Spleen (tissue), 11 donors: ENCODE results near the gene KCNQ5. TPM values are rescaled to one million over a fixed set of nuclear protein-coding genes. Genes with fewer than 3 reads are reported as not detected.

ENCODE experiments used
- DNase-seq: peaks from one replicate; pipeline ENCODE4 v3.0.0-alpha.2; 2020
- H3K27ac ChIP-seq, 8 donors: fragments of 200-600 bp; sonication (generic) in 7 of 8; 1 replicate in 4 of 8; 2 replicates in 4 of 8; pipeline versions ENCODE4 v1.5.0 to v1.8.0; 2016 to 2021; ENCODE audit warnings: inconsistent platforms in 4 of 8, mild to moderate bottlenecking in 4 of 8, moderate library complexity in 1 of 8
- H3K27me3 ChIP-seq, 7 donors: fragments of 200-600 bp; sonication (generic) in 6 of 7; replicated peaks in 1 of 7; 1 replicate in 4 of 7; 2 replicates in 3 of 7; pipeline versions ENCODE4 v1.5.0 to v1.8.0; 2016 to 2021; ENCODE audit warnings: inconsistent platforms in 3 of 7, mild to moderate bottlenecking in 1 of 7
- H3K36me3 ChIP-seq, 6 donors: fragments of 200-600 bp; sonication (generic) in 5 of 6; 1 replicate in 4 of 6; 2 replicates in 2 of 6; pipeline versions ENCODE4 v1.5.0 to v1.8.0; 2016 to 2021; ENCODE audit warnings: inconsistent platforms in 2 of 6
- H3K4me1 ChIP-seq, 6 donors: fragments of 200-600 bp; sonication (generic) in 5 of 6; 1 replicate in 3 of 6; 2 replicates in 3 of 6; pipeline versions ENCODE4 v1.5.0 to v1.8.0; 2016 to 2021; ENCODE audit warnings: inconsistent platforms in 3 of 6
- H3K4me3 ChIP-seq, 8 donors: fragments of 200-600 bp; sonication (generic) in 7 of 8; 1 replicate in 4 of 8; 2 replicates in 4 of 8; pipeline versions ENCODE4 v1.5.0 to v1.8.0; 2016 to 2021; ENCODE audit warnings: inconsistent platforms in 4 of 8, mild to moderate bottlenecking in 4 of 8, moderate library complexity in 2 of 8
- H3K9me3 ChIP-seq, 8 donors: fragments of 200-600 bp; sonication (generic) in 7 of 8; 1 replicate in 4 of 8; 2 replicates in 4 of 8; pipeline versions ENCODE4 v1.5.0 to v1.8.0; 2016 to 2021; ENCODE audit warnings: inconsistent platforms in 4 of 8
- POLR2A ChIP-seq, 3 donors: fragments of 450-650 bp; IDR thresholded peaks; one replicate each; pipeline ENCODE4 v1.5.1; 2017; ENCODE audit warnings: antibody characterized with exemption in 3 of 3, mild to moderate bottlenecking in 1 of 3
- POLR2AphosphoS5 ChIP-seq, 3 donors: sonication (generic); formaldehyde crosslinking; IDR thresholded peaks; one replicate each; pipeline ENCODE4 v1.5.1; 2017; ENCODE audit warnings: antibody characterized with exemption in 3 of 3
- WGBS, 5 donors: extraction: QIAGEN DNeasy Blood & Tissue Kit in 3 of 5; methylation state at CpG; one replicate each; pipeline versions ENCODE4 v1.1.5 to v1.1.7; 2013 to 2018; 5-methylcytosine and 5-hydroxymethylcytosine counted together
- intact Hi-C: fragments of 100-400 bp; cut with DNase I; formaldehyde crosslinking; loops from one replicate; pipeline ENCODE4 v1.15.0; 2023; ENCODE audit warnings: low total_unique reads
- microRNA-seq, 3 donors: library from miRNA; unstranded; fragments of <30 nt; microRNA quantifications; one replicate each; pipeline versions ENCODE4 to v1.1.0, GENCODE V29; 2019 to 2020
- polyA plus RNA-seq, 3 donors: library from polyadenylated mRNA; stranded (reverse); fragments of 200-250 nt; gene quantifications; one replicate each; pipeline ENCODE4 v1.2.1, GENCODE V29; 2013
- small RNA-seq, 4 donors: library from RNA; depleted of rRNA; stranded (forward); fragments of <200 nt; gene quantifications; one replicate each; pipeline ENCODE3, GENCODE V24; 2016
- total RNA-seq, 7 donors: library from RNA; depleted of rRNA in 3 of 7; stranded (reverse); fragments of >200 nt in 3 of 7; fragmentation: NEBNext Ultra II Directional in 4 of 7; extraction: Animal tissue kit (Norgen Biotek cat#: 25700) in 4 of 7; gene quantifications; one replicate each; pipeline versions ENCODE4 v1.1.0 to v1.2.1, GENCODE V29; 2016 to 2021
- TF ChIP-seq, protein P1 (sequence below), 11 experiments: fragments of 200-600 bp in 7 of 11; fragments of 450-650 bp in 4 of 11; sonication (generic) in 4 of 11; IDR thresholded peaks in 8 of 11; conservative IDR thresholded peaks in 3 of 11; 1 replicate in 7 of 11; 2 replicates in 4 of 11; pipeline versions ENCODE4 v1.4.0 to v1.8.0; 2016 to 2021; ENCODE audit warnings: antibody characterized with exemption in 11 of 11, inconsistent platforms in 4 of 11, mild to moderate bottlenecking in 1 of 11
- donor health status: healthy with polysubstance abuse.
- donor health status: DM: no; HTN: no; CAD: no; lungs with moderate emphysema.
- donor health status: DM: no; HTN: no; CAD: no.
- donor health status: Bipolar disorder and iron deficiency.
- donor health status: healthy.
- donor health status: DM: no; HTN: no; CAD: no.
- donor health status: DM: yes; HTN: yes; CAD: no.

KCNQ5 gene
- total and polyA plus RNA-seq, 10 donors, result 1.3 to 8.7 (median 4.4) TPM

DNA sequence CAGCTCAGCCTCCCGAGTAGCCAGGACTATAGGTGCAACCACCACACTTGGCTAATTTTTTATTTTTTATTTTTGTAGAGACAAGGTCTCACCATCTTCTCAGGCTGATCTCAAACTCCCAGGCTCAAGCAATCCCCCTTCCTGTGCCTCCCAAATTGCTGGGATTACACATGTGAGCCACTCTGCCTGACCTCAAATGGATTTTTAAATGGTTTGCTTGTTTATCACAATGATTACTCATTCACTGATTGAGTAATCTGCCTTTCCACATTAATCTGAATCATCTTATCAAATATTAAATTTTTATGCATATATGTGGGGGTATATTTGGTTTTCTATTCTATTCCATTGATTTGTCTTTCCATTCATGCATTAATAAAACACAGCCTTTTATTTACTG, 612.9 kb downstream of the KCNQ5 start:
- no peak for DNase-seq
- intact Hi-C loops, result no loop called here

DNA sequence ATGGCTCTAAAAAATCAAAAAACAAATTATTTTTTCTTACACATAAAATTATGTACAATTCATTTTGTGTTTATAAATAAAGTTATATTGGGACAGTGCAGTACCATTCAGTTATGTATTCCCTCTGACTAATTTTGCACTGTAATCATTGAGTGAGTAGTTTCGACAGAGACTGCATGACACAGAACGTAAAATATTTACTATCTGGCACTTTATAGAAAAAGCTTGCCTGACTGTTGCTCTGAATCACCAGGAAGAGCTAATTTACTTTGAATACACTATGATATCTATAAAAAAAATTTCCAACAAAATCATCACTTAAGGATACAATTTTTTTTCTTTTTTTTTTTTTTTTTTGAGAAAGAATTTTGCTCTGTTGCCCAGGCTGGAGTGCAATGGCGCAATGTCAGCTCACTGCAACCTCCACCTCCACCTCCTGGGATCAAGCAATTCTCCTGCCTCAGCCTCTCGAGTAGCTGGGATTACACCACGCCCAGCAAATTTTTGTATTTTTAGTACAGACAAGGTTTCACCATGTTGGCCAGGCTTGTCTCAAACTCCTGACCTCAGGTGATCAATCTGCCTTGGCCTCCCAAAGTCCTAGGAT, 614.4 kb downstream of the KCNQ5 start:
- TF ChIP-seq, protein P1, sequence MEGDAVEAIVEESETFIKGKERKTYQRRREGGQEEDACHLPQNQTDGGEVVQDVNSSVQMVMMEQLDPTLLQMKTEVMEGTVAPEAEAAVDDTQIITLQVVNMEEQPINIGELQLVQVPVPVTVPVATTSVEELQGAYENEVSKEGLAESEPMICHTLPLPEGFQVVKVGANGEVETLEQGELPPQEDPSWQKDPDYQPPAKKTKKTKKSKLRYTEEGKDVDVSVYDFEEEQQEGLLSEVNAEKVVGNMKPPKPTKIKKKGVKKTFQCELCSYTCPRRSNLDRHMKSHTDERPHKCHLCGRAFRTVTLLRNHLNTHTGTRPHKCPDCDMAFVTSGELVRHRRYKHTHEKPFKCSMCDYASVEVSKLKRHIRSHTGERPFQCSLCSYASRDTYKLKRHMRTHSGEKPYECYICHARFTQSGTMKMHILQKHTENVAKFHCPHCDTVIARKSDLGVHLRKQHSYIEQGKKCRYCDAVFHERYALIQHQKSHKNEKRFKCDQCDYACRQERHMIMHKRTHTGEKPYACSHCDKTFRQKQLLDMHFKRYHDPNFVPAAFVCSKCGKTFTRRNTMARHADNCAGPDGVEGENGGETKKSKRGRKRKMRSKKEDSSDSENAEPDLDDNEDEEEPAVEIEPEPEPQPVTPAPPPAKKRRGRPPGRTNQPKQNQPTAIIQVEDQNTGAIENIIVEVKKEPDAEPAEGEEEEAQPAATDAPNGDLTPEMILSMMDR (IDR thresholded peaks at IDR 0.05 in 8 of 11, conservative IDR thresholded peaks at IDR 0.05 in 3 of 11), result no peak
- TF ChIP-seq POLR2A (IDR thresholded peaks at IDR 0.05), result no peak
- TF ChIP-seq POLR2AphosphoS5 (IDR thresholded peaks at IDR 0.05), result no peak
- no peaks in the 10 kb centered on the region for H3K4me1 ChIP-seq
- H3K27ac ChIP-seq, result no peak overlapping the region
- no peaks in the 10 kb centered on the region for H3K9me3 ChIP-seq
- DNase-seq, result no peak
- whole genome bisulfite sequencing, 5 donors, result 85 to 96% (median 90%) methylated on average over 5 of the region's 5 CpGs
- H3K27me3 ChIP-seq, result no peaks in the 10 kb centered on the region
- H3K36me3 ChIP-seq, result no peaks in the 10 kb centered on the region
- intact Hi-C loops, result no loop called here
- no peak overlapping the region for H3K4me3 ChIP-seq

More for the DNA sequence above, 612.9 kb downstream of the KCNQ5 start:
- WGBS, 5 donors, result 88 to 100% (median 95%) methylated on average over 1 of the region's 1 CpG
- Histone ChIP-seq H3K27ac (no peak overlapping the region), H3K36me3 (no peaks in the 10 kb centered on the region), H3K4me1 (no peaks in the 10 kb centered on the region), H3K27me3 (no peaks in the 10 kb centered on the region), H3K4me3 (no peak overlapping the region), H3K9me3 (no peaks in the 10 kb centered on the region)
- TF ChIP-seq POLR2AphosphoS5 (IDR thresholded peaks at IDR 0.05) (no peak), POLR2A (IDR thresholded peaks at IDR 0.05) (no peak)
- TF ChIP-seq, protein P1 (IDR thresholded peaks at IDR 0.05 in 8 of 11, conservative IDR thresholded peaks at IDR 0.05 in 3 of 11), result no peak

DNA sequence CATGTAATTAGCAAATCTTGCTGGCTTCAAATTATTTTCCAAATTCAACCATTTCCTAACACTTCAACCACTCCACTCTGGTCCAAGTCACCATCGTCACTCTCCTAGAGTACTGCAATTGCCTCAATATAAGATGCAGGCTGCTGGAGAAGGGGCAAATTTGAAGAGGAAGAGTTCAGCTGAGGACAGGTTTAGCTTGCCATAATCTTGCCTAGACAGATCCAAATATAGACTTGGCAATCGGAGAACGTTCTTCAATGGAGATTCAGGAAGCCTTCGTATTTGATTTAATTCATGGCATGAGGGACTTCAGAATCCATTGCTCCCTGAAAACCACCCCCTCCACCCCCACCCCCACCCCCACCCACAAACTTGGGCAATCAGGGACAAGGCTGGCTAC, 618.9 kb downstream of the KCNQ5 start:
- TF ChIP-seq POLR2A (IDR thresholded peaks at IDR 0.05) (no peak), POLR2AphosphoS5 (IDR thresholded peaks at IDR 0.05) (no peak)
- TF ChIP-seq, protein P1 (IDR thresholded peaks at IDR 0.05 in 8 of 11, conservative IDR thresholded peaks at IDR 0.05 in 3 of 11), result no peak
- Histone ChIP-seq H3K9me3 (no peaks in the 10 kb centered on the region), H3K27ac (no peak overlapping the region), H3K4me3 (no peak overlapping the region), H3K4me1 (no peaks in the 10 kb centered on the region), H3K27me3 (no peaks in the 10 kb centered on the region), H3K36me3 (no peaks in the 10 kb centered on the region)
- WGBS, 5 donors, result 84 to 91% (median 90%) methylated on average over 4 of the region's 4 CpGs
- intact Hi-C loops, result no loop called here
- no peak for DNase-seq

DNA sequence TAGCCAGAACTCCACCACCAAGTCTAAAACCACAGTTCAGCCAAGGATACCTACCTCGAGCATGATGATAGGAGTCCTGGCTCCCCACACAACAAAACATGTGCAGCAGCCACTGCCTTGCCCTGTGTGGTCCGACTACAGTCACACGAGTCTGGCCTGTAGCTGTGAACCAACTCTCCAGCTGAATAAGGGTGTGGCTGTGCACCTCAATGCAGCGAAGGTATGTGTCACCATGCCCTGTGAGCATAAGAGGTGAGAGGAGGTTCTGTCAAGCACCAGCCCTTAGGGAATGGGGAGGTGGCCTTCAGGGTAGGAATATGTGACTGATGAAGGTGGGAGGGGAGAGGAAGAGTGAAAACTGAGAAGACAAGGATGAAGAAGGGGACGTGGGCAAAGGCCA, 620.1 kb downstream of the KCNQ5 start:
- DNase-seq, result no peak
- WGBS, 5 donors, result 85 to 92% (median 89%) methylated on average over 4 to 5 of the region's 5 CpGs
- TF ChIP-seq, protein P1 (IDR thresholded peaks at IDR 0.05 in 8 of 11, conservative IDR thresholded peaks at IDR 0.05 in 3 of 11), result no peak
- TF ChIP-seq POLR2A (IDR thresholded peaks at IDR 0.05) (no peak), POLR2AphosphoS5 (IDR thresholded peaks at IDR 0.05) (no peak)

More for the DNA sequence above, 620.1 kb downstream of the KCNQ5 start:
- H3K4me3 ChIP-seq, result no peak overlapping the region
- peaks cover 0 to 1% (median 0%) of the 10 kb centered on the region in 7 donors for H3K27me3 ChIP-seq
- H3K9me3 ChIP-seq, result no peaks in the 10 kb centered on the region
- intact Hi-C loops, result no loop called here
- no peaks in the 10 kb centered on the region for H3K36me3 ChIP-seq
- H3K27ac ChIP-seq, result no peak overlapping the region
- no peaks in the 10 kb centered on the region for H3K4me1 ChIP-seq

Small RNAs within 50 kb of the gene (microRNA-seq; reads per million reads assigned to microRNA genes)
- 0 reads per million in 3 donors for gene MIR4282

Small RNAs within 50 kb of the gene (small RNA-seq; reads per million reads assigned to genes)
- gene MIR4282, result 0 reads per million in 4 donors
